GM06990 (cell line): Measurements from ENCODE around the gene TNS2.
"Not testable (repeated sequence)": the region's sequence is repeated elsewhere in the genome, so short reads cannot be mapped to it uniquely, and the experiment has no call there.

Experiments
- DNase-seq: peaks from one replicate; pipeline ENCODE4 v3.0.0-alpha.2; 2011; ENCODE audit not compliant: insufficient read length; ENCODE audit errors: extremely low read depth
- H3K27me3 ChIP-seq: replicated peaks from 2 replicates; pipeline ENCODE4 v1.6.0; 2011; ENCODE audit warnings: low read length; ENCODE audit not compliant: control insufficient read depth, insufficient read depth
- H3K36me3 ChIP-seq: 2 replicates; pipeline ENCODE4 v1.5.1; 2011; ENCODE audit warnings: low read length; ENCODE audit not compliant: control insufficient read depth, insufficient read depth
- H3K4me3 ChIP-seq: replicated peaks from 2 replicates; pipeline ENCODE4 v1.5.1; 2011; ENCODE audit warnings: low read depth, mild to moderate bottlenecking, control low read depth, low read length
- TF ChIP-seq, protein P1 (sequence below): IDR thresholded peaks from 2 replicates; pipeline ENCODE4 v1.5.1; 2011; ENCODE audit warnings: low read length, control low read depth, mild to moderate bottlenecking, inconsistent platforms; ENCODE audit not compliant: insufficient read depth, poor library complexity, severe bottlenecking

The TNS2 gene

DNA sequence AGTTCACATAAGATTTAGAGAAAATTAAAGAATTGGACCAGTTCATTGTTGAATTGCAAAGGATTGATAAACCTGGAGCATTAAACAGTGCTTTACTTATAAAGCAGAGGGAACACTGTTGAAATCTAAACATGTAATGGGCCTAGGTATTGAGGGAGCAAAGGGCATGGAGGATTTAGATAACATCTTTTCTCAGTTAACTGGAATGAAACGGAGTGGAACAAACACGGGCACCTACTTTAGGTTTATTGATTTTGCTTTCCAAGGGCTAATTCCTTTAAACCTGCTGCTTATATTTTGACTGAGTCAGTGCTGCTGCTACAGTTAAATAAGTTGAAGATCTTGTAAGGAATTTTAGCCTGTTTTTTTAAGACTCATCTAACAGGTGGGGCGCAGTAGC is 38.0 kb upstream of the TNS2 start:
- Histone ChIP-seq H3K27me3 (no peaks in the 10 kb centered on the region), H3K36me3 (peaks cover 2% of the 10 kb centered on the region; the same call in 1 of the 2 replicates), H3K4me3 (no peak overlapping the region)
- TF ChIP-seq, protein P1, sequence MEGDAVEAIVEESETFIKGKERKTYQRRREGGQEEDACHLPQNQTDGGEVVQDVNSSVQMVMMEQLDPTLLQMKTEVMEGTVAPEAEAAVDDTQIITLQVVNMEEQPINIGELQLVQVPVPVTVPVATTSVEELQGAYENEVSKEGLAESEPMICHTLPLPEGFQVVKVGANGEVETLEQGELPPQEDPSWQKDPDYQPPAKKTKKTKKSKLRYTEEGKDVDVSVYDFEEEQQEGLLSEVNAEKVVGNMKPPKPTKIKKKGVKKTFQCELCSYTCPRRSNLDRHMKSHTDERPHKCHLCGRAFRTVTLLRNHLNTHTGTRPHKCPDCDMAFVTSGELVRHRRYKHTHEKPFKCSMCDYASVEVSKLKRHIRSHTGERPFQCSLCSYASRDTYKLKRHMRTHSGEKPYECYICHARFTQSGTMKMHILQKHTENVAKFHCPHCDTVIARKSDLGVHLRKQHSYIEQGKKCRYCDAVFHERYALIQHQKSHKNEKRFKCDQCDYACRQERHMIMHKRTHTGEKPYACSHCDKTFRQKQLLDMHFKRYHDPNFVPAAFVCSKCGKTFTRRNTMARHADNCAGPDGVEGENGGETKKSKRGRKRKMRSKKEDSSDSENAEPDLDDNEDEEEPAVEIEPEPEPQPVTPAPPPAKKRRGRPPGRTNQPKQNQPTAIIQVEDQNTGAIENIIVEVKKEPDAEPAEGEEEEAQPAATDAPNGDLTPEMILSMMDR: no peak
- no peak for DNase-seq

DNA sequence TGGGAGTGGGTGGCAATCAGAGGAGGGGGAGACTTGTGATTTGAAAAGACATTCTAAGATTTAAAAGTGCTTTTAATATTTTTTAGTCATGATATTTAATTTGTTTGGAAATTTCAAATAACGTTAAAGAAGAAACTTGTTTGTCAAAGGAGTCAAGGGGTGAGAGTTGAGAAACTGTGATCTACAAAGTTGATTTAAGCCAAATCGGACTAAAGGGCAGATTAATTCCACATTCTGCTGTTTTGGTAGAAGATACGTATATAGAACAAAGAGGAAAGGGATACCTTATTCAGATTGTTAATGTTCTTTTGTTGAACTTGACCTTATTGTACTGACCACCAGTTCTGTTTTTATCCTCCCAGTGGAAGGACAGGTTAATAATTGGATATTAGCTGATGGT is 36.9 kb upstream of the TNS2 start:
- Histone ChIP-seq H3K27me3 (no peaks in the 10 kb centered on the region), H3K36me3 (peaks cover 3% of the 10 kb centered on the region)

DNA sequence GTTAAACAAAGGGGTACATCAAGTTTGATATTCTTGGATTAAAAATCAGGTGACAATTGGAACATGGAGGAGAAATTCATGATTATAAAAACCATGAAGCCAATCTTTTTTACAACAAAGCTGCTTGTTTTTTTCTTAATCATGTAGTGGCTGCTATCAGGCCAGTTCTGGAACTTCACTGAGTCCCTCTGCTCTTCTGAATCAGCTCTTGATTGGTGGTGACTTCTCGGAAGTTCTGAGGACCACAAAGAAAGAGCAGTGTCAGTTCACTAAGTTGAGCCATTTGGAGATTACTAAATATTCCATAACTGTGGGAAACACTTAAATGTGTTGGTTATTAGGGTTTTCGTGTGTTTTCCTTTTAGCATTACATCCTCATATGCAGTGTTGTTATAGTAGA is 35.2 kb upstream of the TNS2 start:
- TF ChIP-seq, protein P1: no peak
- H3K27me3 ChIP-seq: no peaks in the 10 kb centered on the region
- H3K36me3 ChIP-seq: peaks cover 3% of the 10 kb centered on the region
- H3K4me3 ChIP-seq: no peak overlapping the region
- no peak for DNase-seq

More for the DNA sequence above, 36.9 kb upstream of the TNS2 start:
- H3K4me3 ChIP-seq: no peak overlapping the region
- TF ChIP-seq, protein P1: no peak
- DNase-seq: no peak

DNA sequence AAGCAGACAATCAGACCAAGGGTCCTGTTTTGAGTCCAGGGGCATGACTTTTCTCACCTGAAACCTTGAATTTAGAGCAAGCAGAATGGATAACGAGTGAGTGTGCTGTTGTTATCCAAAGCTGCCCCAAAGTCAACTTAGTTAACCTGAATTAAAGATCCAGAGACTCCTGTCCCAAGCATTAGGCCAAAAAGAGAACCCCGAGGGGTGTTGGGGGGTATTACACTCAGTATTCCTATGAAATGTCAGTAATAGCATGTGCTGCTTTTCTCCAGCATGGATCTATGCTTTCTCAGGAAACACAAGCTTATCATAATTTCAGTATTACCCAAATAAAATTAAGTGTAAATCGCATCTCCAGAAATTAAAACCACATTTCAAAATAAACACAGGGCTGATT is 24.6 kb upstream of the TNS2 start:
- H3K4me3 ChIP-seq: no peak overlapping the region
- TF ChIP-seq, protein P1: no peak
- DNase-seq: no peak
- no peaks in the 10 kb centered on the region for H3K27me3 ChIP-seq
- H3K36me3 ChIP-seq: peaks cover 12% of the 10 kb centered on the region

DNA sequence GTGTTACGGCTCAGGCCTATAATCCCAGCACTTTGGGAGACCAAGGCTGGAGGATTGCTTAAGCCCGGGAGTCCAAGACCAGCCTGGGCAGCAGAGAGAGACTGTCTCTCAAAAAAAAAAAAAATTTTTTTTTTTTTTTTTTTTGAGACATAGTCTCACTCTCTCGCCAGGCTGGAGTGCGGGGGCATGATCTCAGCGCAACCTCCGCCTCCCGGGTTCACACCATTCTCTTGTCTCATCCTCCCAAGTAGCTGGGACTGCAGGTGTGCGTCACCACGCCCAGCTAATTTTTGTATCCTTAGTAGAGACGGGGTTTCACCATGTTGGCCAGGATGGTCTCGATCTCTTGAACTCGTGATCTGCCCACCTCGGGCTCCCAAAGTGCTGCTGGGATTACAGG is 22.9 kb upstream of the TNS2 start:
- DNase-seq: not testable (repeated sequence)

DNA sequence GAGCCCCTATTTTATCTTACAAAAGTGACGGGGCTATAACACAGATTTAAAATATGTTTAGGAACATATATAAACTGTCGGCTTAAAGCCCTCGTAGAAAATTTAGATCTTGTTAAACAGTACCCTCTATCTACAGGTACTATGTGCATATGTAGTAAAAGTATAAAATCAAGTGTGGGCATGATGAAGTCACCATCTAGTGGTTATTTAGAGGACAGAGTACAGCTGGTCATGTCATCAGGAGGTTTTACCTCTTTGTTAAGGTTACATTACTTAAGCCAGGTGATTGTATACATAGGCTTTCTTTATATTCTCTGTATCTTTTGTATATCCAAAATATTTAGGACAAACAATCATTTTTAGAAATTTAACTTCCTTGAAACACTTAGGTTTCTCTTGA is 18.2 kb upstream of the TNS2 start:
- no peak overlapping the region for H3K4me3 ChIP-seq
- DNase-seq: no peak
- no peaks in the 10 kb centered on the region for H3K27me3 ChIP-seq
- peaks cover 26% of the 10 kb centered on the region for H3K36me3 ChIP-seq
- TF ChIP-seq, protein P1: no peak

More for the DNA sequence above, 22.9 kb upstream of the TNS2 start:
- H3K27me3 ChIP-seq, H3K4me3 ChIP-seq: not testable (repeated sequence)
- H3K36me3 ChIP-seq: peaks cover 18% of the 10 kb centered on the region

DNA sequence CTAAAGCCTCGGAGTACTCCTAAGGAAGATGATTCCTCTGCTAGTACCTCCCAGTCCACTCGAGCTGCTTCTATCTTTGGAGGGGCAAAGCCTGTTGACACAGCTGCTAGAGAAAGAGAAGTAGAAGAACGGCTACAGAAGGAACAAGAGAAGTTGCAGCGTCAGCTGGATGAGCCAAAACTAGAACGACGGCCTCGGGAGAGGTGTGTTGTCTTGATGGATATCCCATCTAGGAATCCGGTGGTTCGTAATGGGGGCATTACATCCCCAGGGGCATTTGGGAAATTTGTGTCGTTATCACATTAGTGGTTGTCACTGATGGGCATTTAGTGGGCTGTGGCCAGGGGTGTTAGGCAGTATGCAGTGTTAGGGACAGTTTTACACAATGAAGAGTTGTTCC is 16.0 kb upstream of the TNS2 start:
- DNase-seq, H3K27me3 ChIP-seq, H3K4me3 ChIP-seq: not testable (repeated sequence)
- peaks cover 34% of the 10 kb centered on the region for H3K36me3 ChIP-seq
